Measurements from ENCODE around the gene PHLDB3. TPM values are rescaled to one million over a fixed set of nuclear protein-coding genes. Genes with fewer than 3 reads are reported as not detected.
"Not testable (repeated sequence)": the region's sequence is repeated elsewhere in the genome, so short reads cannot be mapped to it uniquely, and the experiment has no call there.

PHLDB3 gene
- total RNA-seq, 2 experiments from 2014 or later = 6.0 to 20.6 TPM

- CTCF ChIA-PET (ENCODE audit: unreplicated experiment) = no interaction called here
- H3K9me3 ChIP-seq (ENCODE audit: low read length) = no peaks in the 10 kb centered on the region
- no TSS peak for BruUV-seq (replicated peaks)
- DNase-seq (ENCODE audit: low spot score) = no peak
- no peaks in the 10 kb centered on the region for H4K20me1 ChIP-seq (ENCODE audit: insufficient read depth, low read length)
- H3K79me2 ChIP-seq (ENCODE audit: insufficient read depth, low read depth, low read length) = no peaks in the 10 kb centered on the region
- H2AFZ ChIP-seq (ENCODE audit: low read length) = no peak overlapping the region
- no peaks in the 10 kb centered on the region for H3K9me2 ChIP-seq (ENCODE audit: insufficient read depth, low read length)
- H3K4me2 ChIP-seq (ENCODE audit: low read length) = no peak overlapping the region
- no peak overlapping the region for H3K27ac ChIP-seq (ENCODE audit: low read depth, low read length, poor library complexity, severe bottlenecking)
- intact Hi-C loops (cut with micrococcal nuclease; ENCODE audit: unreplicated experiment) = no loop called here
- no peaks in the 10 kb centered on the region for H3K36me3 ChIP-seq (ENCODE audit: insufficient read depth, low read length)
- TF ChIP-seq EZH2phosphoT487 (IDR thresholded peaks at IDR 0.05; ENCODE audit: borderline replicate concordance, low read depth, low read length) = no peak
- TF ChIP-seq, protein P1, sequence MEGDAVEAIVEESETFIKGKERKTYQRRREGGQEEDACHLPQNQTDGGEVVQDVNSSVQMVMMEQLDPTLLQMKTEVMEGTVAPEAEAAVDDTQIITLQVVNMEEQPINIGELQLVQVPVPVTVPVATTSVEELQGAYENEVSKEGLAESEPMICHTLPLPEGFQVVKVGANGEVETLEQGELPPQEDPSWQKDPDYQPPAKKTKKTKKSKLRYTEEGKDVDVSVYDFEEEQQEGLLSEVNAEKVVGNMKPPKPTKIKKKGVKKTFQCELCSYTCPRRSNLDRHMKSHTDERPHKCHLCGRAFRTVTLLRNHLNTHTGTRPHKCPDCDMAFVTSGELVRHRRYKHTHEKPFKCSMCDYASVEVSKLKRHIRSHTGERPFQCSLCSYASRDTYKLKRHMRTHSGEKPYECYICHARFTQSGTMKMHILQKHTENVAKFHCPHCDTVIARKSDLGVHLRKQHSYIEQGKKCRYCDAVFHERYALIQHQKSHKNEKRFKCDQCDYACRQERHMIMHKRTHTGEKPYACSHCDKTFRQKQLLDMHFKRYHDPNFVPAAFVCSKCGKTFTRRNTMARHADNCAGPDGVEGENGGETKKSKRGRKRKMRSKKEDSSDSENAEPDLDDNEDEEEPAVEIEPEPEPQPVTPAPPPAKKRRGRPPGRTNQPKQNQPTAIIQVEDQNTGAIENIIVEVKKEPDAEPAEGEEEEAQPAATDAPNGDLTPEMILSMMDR (conservative IDR thresholded peaks at IDR 0.05; ENCODE audit: low read length) = no peak
- POLR2A ChIA-PET = no interaction called here
- H3K4me1 ChIP-seq (ENCODE audit: insufficient read depth, low read length, poor library complexity, severe bottlenecking) = peaks cover 7% of the 10 kb centered on the region
- no peak overlapping the region for H3K4me3 ChIP-seq (ENCODE audit: low read depth, low read length, poor library complexity, severe bottlenecking)
These were observed 66.8 kb downstream of the PHLDB3 start for GRCh38 chr19:43437712-43438111.

GRCh38 chr19:43437284-43437683 lies 67.3 kb downstream of the PHLDB3 start:
- DNase-seq (ENCODE audit: low spot score); CTCF ChIA-PET (ENCODE audit: unreplicated experiment); intact Hi-C loops (cut with micrococcal nuclease; ENCODE audit: unreplicated experiment); H2AFZ ChIP-seq (ENCODE audit: low read length); H3K4me3 ChIP-seq (ENCODE audit: low read depth, low read length, poor library complexity, severe bottlenecking); H3K4me2 ChIP-seq (ENCODE audit: low read length); H4K20me1 ChIP-seq (ENCODE audit: insufficient read depth, low read length); POLR2A ChIA-PET; BruUV-seq (replicated peaks); H3K27ac ChIP-seq (ENCODE audit: low read depth, low read length, poor library complexity, severe bottlenecking); H3K9me3 ChIP-seq (ENCODE audit: low read length); H3K36me3 ChIP-seq (ENCODE audit: insufficient read depth, low read length); H3K79me2 ChIP-seq (ENCODE audit: insufficient read depth, low read depth, low read length); H3K4me1 ChIP-seq (ENCODE audit: insufficient read depth, low read length, poor library complexity, severe bottlenecking); H3K9me2 ChIP-seq (ENCODE audit: insufficient read depth, low read length): not testable (repeated sequence)

GRCh38 chr19:43435775-43436174 lies 68.8 kb downstream of the PHLDB3 start:
- Histone ChIP-seq H4K20me1 (ENCODE audit: insufficient read depth, low read length) (no peaks in the 10 kb centered on the region), H3K9me2 (ENCODE audit: insufficient read depth, low read length) (no peaks in the 10 kb centered on the region), H3K27ac (ENCODE audit: low read depth, low read length, poor library complexity, severe bottlenecking) (no peak overlapping the region), H3K4me1 (ENCODE audit: insufficient read depth, low read length, poor library complexity, severe bottlenecking) (peaks cover 7% of the 10 kb centered on the region), H3K79me2 (ENCODE audit: insufficient read depth, low read depth, low read length) (no peaks in the 10 kb centered on the region), H3K4me3 (ENCODE audit: low read depth, low read length, poor library complexity, severe bottlenecking) (no peak overlapping the region), H3K9me3 (ENCODE audit: low read length) (no peaks in the 10 kb centered on the region), H2AFZ (ENCODE audit: low read length) (no peak overlapping the region), H3K36me3 (ENCODE audit: insufficient read depth, low read length) (no peaks in the 10 kb centered on the region), H3K4me2 (ENCODE audit: low read length) (no peak overlapping the region)
- no peak for DNase-seq (ENCODE audit: low spot score)
- POLR2A ChIA-PET = no interaction called here
- no peak for TF ChIP-seq EZH2phosphoT487 (IDR thresholded peaks at IDR 0.05; ENCODE audit: borderline replicate concordance, low read depth, low read length)
- TF ChIP-seq, protein P1 (conservative IDR thresholded peaks at IDR 0.05; ENCODE audit: low read length) = no peak
- BruUV-seq (replicated peaks) = no TSS peak
- CTCF ChIA-PET (ENCODE audit: unreplicated experiment) = no interaction called here
- intact Hi-C loops (cut with micrococcal nuclease; ENCODE audit: unreplicated experiment) = no loop called here

Data from OCI-LY7 (cell line).